ENCODE measurements around the gene TMEM169.
"Not testable (repeated sequence)": the region's sequence is repeated elsewhere in the genome, so short reads cannot be mapped to it uniquely, and the experiment has no call there.

Gene TMEM169

DNA sequence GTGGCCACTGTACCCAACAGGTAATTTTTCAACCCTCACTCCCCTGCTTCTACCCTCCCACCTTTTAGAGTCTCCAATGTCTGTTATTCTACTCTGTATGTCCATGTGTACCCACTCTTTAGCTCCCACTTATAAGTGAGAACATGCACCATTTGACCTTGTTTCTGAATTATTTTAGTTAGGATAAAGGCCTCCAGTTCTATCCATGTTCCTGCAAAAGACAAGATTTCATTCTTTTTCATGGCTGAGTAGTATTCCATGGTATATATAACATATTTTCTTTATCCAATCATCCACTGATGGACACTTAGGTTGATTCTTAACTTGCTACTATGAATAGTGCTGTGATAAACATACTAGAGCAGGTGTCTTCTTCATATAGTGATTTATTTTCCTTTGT, 9.2 kb upstream of the TMEM169 start:
- no peak for DNase-seq

DNA sequence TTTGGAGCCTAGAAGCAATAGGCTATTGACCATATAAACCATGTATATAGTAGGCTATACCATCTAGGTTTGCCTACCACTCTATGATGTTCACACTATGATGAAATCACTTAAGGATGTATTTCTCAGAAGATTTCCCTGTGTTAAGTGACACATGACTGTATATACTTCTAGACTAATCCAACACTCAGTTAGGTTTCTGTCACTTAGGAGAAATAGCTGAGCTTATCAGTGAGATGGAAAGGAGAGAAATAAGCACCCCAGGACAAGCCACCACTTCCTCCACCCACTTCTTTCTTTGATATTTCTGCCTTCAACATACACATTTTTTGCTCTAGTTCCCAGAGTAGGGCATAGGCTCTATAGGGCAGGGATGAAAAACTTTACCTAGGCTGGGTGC, 7.9 kb upstream of the TMEM169 start:
- no peak for DNase-seq

DNA sequence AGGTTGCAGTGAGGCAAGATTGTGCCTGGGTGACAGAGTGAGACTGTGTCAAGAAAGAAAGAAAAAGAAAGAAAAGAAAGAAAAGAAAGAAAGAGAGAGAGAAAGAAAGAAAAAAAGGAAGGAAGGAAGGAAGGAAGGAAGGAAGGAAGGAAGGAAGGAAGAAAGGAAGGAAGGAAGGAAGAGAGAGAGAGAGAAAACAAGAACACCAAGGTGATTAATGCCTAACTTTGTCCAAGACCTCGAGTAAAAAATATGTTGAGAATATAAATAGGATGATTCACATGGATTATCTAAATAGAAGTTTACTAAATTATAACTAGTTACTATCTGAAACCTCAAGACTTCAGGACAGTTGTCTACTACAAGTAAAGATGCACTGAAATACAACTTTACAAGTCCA, 7.3 kb upstream of the TMEM169 start:
- DNase-seq, result no peak

DNA sequence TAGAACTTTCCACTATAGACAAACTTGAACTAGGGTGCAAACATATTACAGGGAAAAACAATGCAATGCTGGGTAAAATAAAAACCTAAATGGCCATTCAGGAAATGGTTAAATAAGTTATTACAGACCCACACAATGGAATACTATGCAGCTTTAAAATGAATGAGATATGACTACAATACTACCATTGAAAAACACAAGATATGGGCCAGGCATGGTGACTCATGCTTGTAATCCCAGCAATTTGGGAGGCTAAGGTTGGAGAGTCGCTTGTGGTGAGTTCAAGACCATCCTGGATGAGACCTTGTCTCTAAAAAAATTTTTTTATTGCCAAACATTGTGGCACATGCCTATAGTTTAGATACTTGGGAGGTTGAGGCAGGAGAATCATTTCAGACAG, 6.9 kb upstream of the TMEM169 start:
- no peak for DNase-seq

DNA sequence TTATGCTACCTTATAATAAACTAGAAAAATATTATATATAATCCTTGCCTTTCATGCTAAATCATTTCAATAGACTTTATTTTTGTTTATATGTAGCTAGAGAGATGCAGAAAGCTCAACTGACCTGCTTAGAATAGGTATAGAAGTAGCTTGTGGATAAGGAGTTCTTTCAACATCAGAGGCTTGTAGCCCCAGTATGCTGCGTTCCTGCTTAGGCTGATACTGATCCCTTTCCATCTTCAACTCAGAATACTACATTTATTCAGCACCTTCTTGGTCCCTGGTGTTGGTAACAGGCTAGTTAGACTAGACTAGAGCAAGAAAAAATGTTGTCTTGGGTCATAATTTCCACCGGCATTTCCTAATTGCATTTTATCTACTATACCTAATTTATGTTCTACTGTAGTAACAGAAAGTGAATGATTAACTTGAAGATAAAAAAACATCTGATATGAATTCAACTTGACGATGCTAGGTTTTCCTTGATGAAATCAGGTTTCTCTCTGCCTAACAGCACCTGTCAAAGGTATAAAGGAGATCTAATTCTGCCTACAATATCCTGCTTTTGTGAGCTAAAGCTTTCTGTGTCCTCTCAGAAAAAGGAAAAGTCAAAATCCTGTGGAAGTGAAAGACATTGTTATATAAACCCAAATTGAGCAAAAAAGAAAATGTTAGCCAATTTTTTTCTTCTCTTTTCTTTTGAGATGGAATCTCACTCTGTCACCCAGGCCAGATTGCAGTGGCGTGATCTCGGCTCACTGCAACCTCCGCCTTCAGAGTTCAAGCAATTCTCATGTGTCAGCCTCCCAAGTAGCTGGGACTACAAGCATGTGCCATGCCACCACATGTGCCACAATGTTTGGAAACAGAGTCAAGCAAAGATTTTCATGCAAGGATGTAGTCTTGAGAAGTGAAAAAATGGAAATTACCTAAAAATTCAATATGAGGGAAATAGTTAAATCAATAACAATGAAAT, 5.9 kb upstream of the TMEM169 start:
- no peak for DNase-seq

DNA sequence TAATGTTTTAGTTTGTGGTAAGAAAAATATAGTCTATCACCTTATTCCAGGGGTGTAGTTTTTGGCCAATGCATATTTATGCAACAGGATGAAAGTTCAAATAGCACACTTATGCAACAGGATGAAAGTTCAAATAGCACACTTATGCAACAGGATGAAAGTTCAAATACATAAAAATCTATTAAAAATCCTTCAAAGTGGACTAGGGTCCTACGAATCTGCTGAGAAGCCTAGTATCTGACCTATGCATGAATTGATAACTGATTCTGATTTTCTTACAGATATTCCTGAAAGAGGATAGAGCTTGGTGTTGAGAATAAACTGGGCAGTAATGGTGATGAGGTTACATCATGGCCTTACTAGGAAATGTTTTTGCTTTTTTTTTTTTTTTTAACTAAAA, 2.9 kb upstream of the TMEM169 start:
- no peak for DNase-seq

DNA sequence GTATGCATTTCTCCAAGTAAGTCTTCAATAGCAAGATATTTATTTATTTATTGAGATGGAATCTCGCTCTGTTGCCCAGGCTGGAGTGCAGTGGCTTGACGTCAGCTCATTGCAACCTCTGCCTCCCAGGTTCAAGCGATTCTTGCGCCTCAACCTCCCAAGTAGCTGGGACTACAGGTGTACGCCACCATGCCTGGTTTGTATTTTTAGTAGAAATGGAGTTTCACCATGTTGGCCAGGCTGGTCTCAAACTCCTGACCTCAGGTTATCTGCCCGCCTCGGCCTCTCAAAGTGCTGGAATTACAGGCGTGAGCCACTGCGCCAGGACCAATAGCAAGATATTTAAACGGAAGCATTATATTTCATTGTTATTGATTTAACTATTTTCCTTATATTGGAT, 1.7 kb upstream of the TMEM169 start:
- not testable (repeated sequence) for DNase-seq

DNA sequence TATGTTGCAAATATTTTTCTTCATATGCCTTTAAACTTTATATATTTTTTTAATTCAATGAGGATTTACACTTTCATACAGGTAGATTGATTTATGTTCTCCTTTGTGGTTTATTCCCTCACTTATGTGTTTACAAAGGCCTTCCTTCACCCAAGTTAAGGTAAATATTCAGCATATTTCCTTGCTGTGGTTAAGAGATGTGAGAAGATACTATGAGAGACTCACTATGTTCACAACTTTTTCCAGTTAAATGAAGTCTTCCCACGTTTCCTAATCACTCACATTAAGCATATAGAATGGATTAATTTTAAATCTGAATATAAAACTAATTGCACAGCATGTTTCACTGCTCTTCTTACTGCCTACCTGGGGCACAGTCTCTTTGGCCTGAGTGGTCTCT, 707 bp upstream of the TMEM169 start:
- no peak for DNase-seq

DNA sequence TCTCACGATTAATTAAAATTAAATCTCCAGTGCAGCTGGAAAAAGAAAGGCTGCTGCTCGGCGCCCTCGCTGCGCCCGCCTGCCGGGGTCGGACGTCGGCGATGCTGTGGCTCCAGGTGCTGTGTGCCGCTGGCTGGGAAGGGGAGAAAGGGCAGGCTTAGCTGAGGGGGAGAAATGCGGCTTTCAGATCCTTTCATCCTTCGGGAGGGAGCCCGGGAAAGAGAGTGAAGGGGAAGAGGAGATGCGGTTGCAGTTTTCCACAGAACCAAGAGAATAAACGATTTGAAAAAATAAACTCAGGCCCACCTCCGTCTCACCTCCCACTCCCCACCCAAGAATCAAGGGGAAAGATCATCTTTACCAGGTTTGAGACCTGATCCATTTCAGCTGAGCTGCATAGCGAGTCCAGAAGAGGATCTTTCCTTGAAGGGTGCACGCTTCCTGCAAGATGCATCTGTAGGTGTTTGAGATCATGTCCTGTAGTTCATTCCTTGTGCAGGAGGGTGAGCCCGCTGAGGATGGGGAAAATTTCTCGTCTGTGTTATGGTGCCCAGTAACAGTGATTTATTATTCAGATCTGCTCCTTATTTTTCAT, 495 bp downstream of the TMEM169 start:
- DNase-seq, result no peak

DNA sequence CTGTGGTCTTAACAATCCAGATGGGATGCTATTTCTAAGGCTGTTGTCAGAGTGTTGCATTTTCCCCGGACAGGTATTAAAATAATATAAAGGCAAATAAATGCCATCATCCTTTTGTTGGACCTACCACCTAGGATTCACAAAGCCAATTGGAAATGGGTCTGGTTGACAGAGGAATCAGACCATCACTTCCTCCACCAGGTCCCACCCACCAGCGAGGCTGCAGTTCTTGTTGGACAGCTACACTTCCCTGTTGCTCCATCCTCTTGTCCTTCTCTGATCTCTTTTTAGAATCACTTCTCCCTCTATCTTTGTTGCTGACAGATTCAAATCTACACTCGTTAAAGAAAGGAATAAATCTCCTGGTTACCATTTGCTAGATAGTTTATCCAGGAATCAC, 1.1 kb downstream of the TMEM169 start:
- no peak for DNase-seq

DNA sequence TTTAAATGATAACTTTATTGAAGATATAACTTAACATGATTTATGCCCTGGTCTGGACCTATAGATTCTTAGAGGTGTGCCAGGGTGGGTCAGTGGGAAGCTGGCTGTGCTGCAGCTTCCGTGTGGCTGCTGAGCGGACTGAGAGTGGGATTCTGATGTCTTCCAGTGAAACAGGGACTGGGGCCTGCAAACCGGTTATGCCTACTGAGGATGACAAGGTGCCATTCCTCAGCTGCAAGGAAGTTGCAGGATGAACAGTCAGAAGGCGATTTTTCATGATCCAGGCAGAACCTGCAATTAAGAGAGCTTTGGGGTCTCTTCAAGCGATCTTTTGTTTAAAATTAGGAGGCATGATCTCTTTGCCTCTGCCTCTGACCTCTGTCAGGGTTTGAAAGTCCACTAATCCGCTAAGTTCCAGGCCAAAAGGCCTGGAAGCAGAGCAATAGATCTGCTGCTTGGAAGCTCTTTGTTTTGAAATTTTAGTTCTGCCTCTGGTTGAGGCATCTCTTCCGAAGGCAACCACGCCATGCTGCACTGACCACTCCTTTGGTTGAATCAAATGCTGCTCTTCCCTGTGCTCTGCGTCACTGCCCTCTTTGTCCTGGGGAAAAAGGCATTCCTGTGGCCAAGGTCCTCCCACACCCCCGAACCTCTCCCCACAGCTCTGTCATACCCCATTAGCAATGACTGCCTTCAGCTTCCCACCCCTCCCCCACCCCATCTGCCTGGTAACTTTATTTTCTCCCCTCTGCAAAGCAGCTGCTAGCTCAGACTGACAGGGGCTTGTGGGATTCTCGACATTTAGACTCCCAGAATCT, 2.0 kb downstream of the TMEM169 start:
- DNase-seq, result peak; percentile 59

DNA sequence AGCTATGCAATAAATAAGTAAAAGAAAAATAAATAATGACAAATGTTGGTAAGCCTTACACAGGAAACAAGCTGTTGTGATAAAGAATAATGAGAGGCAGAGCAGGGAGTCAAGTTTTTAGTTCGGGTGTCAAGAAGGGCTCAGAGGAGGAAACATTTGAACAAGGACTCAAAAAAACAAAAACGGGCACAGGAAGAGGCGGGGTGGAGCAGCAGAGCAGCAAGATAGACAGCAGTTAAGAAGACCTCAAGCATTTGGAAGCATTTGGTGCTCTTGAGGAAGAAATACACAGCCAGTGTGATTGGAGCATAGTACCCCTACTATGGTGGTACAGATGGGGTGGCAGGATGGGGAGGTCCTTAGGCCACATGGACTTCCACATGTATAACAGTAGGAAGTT, 2.8 kb downstream of the TMEM169 start:
- DNase-seq, result no peak

DNA sequence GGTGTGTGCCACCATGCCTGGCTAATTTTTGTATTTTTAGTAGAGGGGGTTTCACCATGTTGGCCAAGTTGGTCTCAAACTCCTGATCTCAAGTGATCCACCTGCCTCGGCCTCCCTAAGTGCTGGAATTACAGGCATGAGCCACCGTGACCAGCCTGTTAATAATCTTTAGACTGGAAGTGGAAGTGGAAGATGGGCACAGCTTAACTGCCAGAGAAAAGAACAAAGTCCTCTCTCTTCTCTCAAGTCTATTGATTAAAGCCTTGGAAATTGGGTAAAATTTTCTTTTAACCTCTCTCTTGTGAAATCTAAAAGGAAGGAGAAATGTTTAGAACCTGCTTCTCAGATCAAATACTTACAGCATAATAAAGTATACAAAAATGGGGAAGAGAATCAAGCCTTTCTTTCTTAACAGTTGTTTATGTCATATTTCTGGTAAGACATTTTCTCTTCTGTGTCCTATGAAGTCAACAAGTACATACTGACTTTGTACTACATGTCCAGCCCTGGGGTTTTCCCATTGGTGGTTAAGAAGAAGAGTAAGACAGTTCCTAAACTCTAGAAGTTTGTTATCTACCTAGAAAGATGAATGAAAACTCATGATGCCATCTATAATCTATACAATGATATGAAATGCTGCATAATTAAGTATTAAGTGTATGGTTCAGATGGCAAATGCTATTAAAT, 4.6 kb downstream of the TMEM169 start:
- no peak for DNase-seq

DNA sequence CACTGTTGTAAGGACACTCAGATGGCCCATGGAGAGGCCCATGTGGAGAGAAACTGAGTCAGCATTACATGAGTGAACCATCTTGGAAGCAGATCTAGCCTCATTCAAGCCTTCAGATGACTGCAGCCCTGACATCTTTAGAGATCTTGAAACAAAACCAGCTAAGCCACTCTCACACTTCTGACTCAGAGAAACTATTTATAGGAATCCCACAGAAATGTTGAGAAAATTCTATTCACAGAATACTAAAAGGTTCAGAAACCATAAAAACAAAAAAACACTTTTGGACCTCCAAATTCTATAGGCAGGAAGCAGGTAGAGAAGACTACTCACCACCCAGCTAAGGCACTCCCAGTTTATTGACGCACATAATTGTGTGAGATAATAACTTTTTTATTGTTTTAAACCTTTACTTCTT, 8.7 kb downstream of the TMEM169 start:
- no peak for DNase-seq

DNA sequence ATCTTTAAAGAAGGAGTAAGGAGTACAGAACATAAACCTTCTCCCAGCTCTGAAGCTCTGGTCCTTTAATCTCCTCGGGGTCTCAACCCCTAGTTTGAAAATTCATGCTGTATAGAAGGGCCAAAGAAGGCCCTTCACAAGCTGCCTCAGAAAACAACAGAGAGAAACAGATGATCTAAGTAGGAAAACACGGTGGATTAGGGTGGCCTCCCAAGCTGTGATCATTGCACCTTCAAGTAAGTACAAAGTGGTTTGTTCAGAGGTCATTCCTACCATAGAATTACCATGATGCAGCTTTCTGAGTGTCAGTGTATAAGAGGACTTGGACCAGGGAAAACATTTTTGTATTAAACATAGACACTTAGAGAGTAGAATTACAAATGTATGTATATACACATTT, 10.9 kb downstream of the TMEM169 start:
- DNase-seq, result no peak

DNA sequence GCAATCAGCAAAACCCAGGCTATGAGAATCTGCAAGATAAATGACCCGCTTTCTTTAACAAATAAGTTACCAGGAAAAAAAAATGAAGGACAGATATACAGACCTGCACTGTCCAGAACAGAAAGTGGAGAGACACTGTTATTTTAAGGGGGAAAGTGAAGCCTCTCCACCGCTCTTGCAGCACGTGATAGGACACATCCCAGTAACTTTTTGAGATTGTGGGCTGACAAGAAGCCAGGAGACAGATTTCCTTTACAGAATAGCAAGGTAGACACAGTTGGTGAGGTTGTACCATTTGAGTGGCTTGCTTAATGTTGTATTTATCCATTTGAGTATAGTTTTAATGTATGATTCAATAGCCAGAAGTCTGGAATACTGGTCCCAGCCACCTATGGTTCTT, 13.0 kb downstream of the TMEM169 start:
- no peak for DNase-seq

DNA sequence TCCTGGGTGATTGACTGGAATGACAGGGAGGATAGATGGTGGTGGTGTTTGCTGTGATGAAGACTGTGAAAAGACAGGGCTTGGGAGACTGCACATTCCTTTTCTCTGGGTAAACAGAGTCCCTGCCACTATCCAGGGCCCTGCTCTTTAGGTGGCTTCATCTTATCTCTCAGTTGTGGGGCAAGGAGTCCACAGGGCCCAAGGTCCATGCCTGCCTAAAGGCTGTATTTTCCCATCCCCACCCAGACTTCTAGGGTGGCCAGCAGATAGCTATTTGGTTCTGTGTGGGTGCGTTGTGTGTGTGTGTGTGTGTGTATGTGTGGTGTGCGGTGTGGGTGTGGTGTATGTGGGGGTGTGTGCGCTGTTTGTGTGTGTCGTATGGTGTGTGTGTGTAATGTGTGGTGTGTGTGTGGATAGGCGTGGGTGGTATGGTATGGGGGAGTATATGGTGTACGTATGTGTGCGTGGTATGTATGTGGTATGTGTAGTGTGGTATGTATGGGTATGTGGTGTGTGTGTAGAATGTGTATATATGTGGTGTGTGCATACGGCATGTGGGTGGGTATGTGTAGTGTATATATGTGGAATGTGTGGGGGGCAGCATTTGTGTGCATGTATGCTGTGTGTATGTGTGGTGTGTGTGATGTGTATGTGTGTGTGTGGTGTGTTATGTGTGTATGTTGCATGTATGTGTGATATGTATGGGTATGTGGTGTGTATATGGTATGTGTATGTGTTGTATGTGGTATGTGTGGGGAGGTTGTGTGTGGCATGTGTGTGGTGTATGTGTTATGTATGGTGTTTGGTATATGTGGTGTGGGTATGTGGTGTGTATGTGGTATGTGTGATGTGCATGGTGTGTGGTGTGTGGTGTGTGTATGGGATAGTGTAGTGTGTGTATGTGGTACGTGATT, 17.0 kb downstream of the TMEM169 start:
- DNase-seq, result no peak

DNA sequence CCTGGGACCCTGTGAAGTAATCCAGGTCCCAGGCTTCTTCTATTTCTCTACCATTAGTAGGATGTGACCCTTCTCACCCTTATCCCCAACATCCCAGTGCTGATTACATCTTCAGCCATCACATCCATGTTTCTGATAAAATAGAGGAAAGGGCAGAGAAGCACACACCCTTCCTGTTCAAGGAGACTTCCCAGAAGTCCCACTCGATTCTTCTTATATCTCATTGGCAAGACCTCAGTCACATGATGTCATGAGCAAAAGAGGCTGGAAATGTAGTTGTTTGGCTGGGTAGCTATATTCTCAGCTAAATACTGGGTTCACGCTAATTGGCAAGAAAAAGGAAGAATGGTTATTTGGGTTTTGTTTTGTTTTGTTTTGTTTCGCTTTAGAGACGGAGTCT, 19.4 kb downstream of the TMEM169 start:
- no peak for DNase-seq

DNA sequence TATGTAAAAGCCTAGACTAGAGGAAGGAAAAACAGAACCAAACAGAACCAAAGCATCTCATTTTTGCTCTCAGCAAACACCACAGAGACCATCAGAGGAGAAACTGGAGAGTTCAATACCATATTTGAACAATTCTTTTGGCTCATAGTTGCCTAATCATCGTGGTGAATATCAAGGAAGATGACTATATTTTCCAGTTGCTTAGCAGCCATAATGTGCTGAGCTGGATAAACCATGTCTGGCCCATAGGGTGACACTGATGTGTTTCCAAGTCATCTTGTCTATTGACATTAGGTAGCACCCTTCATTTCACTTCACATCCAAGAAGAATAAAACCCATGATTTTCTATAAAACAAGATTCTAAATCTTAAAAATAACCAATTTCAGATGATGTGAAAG, 21.5 kb downstream of the TMEM169 start:
- DNase-seq, result no peak

DNA sequence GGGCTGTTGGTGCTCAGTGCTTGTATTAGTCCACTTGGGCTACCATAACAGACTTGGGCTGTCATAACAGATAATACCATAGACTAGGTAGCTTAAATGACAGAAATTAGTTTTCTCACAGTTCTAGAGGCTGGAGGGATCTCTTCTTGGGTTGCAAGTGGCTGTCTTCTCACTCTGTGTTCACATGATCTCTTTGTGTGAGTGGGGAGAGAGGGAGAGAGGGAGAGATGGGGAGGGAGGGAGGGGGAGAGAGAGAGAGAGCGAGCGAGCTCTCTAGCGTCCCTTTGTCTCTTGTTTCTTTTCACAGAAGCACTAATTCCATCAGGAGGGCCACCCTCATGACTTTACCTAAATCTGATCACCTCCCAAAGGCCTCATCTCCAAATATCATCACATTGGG, 23.0 kb downstream of the TMEM169 start:
- DNase-seq, result no peak

DNA sequence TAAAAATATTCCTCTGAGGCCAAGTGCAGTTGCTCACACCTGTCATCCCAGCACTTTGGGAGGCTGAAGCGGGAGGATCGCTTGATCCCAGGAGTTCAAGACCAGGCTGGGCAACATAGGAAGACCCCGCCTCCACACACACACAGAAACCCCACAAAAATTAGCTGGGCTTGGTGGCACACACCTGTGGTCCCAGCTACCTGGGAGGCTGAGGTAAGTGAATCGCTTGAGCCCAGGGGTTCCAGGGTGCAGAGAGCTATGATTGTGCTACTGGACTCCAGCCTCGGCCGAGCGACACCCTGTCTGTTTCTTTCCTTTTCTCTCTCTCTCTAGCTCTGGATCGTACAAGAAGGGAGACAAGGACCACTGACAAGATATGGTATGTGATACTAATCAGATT, 25.6 kb downstream of the TMEM169 start:
- no peak for DNase-seq

DNA sequence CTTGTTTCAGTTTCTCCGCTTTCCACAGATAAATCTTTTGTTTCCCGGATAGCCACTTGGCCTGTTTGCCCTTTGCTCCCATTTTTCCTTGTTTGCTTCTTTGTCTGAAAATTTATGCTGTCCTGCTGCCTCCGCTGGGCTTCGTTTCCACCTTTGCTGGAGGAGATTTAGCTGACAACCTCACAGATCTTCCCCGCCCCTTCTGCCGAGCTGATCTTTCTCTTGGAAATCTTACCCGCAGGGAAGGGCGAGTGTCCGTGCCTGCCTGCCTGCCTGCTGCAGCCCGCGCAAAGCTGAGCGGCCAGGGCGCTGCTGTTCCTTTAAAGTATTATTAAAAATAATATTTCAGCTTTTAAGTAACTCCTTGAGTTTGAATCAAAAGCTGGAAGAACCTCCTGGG, 26.0 kb downstream of the TMEM169 start:
- DNase-seq, result no peak

All from SHP77 treated with DMSO at 0.1 percent for 48 hours (cell line).